Prostate gland (tissue), 2 donors: ENCODE results near the gene SCAMP4. TPM values are rescaled to one million over a fixed set of nuclear protein-coding genes. Genes with fewer than 3 reads are reported as not detected.
A peak's percentile ranks its signal among the peaks of the same experiment; 100 is the strongest.

ENCODE experiments used
- DNase-seq: peaks from one replicate; pipeline ENCODE4 v3.0.0-alpha.2; 2019; ENCODE audit warnings: low spot score
- H3K27ac ChIP-seq, 2 donors: fragments of 200-600 bp; sonication (generic); 2 replicates each; pipeline ENCODE4 v1.5.1; 2017 to 2019
- H3K27me3 ChIP-seq: fragments of 200-600 bp; sonication (generic); replicated peaks from 2 replicates; pipeline ENCODE4 v1.5.1; 2019; ENCODE audit not compliant: insufficient read depth
- H3K36me3 ChIP-seq, 2 donors: fragments of 200-600 bp; sonication (generic); 1 replicate in 1 of 2; 2 replicates in 1 of 2; pipeline versions ENCODE4 v1.5.1 to v1.8.1; 2017 to 2019
- H3K4me1 ChIP-seq: fragments of 200-600 bp; sonication (generic); replicated peaks from 2 replicates; pipeline ENCODE4 v1.5.1; 2019
- H3K4me3 ChIP-seq, 2 donors: fragments of 200-600 bp; sonication (generic); 2 replicates each; pipeline ENCODE4 v1.5.1; 2017 to 2019
- H3K9me3 ChIP-seq: fragments of 200-600 bp; sonication (generic); 2 replicates; pipeline ENCODE4 v1.5.1; 2017
- POLR2A ChIP-seq: fragments of 450-650 bp; IDR thresholded peaks from one replicate; pipeline ENCODE4 v1.6.1; 2016; ENCODE audit warnings: antibody characterized with exemption, mild to moderate bottlenecking
- POLR2AphosphoS5 ChIP-seq: sonication (generic); formaldehyde crosslinking; IDR thresholded peaks from one replicate; pipeline ENCODE4 v1.6.1; 2017; ENCODE audit warnings: antibody characterized with exemption
- WGBS: methylation state at CpG from one replicate; pipeline ENCODE4 v1.1.5; 2018; 5-methylcytosine and 5-hydroxymethylcytosine counted together
- intact Hi-C: fragments of 100-400 bp; cut with DNase I; formaldehyde crosslinking; loops from one replicate; pipeline ENCODE4 v1.14.2; 2022
- total RNA-seq, 2 donors: library from RNA; depleted of rRNA; stranded (reverse); fragments of >200 nt; gene quantifications; one replicate each; pipeline ENCODE4 v1.1.0, GENCODE V29; 2016
- TF ChIP-seq, protein P1 (sequence below), 4 experiments: fragments of 200-600 bp in 2 of 4; fragments of 450-650 bp in 2 of 4; sonication (generic) in 2 of 4; IDR thresholded peaks; 1 replicate in 3 of 4; 2 replicates in 1 of 4; pipeline ENCODE4 v1.5.1; 2016 to 2019; ENCODE audit warnings: antibody characterized with exemption in 4 of 4, mild to moderate bottlenecking in 2 of 4, moderate library complexity in 2 of 4

Gene SCAMP4
- total RNA-seq, 2 donors from 2014 or later, result 161 to 248 TPM

- Histone ChIP-seq H3K36me3 (peaks cover 0 to 6% of the 10 kb centered on the region in 2 donors), H3K9me3 (no peaks in the 10 kb centered on the region), H3K27ac (no peak overlapping the region), H3K4me1 (no peaks in the 10 kb centered on the region), H3K27me3 (no peaks in the 10 kb centered on the region), H3K4me3 (peak overlapping the region; percentile 5 to 13)
- DNase-seq, result peak; percentile 71
- TF ChIP-seq POLR2AphosphoS5 (peak; percentile 70), POLR2A (no peak)
- TF ChIP-seq, protein P1, sequence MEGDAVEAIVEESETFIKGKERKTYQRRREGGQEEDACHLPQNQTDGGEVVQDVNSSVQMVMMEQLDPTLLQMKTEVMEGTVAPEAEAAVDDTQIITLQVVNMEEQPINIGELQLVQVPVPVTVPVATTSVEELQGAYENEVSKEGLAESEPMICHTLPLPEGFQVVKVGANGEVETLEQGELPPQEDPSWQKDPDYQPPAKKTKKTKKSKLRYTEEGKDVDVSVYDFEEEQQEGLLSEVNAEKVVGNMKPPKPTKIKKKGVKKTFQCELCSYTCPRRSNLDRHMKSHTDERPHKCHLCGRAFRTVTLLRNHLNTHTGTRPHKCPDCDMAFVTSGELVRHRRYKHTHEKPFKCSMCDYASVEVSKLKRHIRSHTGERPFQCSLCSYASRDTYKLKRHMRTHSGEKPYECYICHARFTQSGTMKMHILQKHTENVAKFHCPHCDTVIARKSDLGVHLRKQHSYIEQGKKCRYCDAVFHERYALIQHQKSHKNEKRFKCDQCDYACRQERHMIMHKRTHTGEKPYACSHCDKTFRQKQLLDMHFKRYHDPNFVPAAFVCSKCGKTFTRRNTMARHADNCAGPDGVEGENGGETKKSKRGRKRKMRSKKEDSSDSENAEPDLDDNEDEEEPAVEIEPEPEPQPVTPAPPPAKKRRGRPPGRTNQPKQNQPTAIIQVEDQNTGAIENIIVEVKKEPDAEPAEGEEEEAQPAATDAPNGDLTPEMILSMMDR (IDR thresholded peaks at IDR 0.05), result peak; percentile 81 to 95 (median 90)
- WGBS, result 13% methylated on average over 42 of the region's 42 CpGs
- intact Hi-C loops, result loop anchor here (5.0 kb wide), 1 partner anchor 138 kb away; no protein-coding TSS in a partner anchor
Measured at GRCh38 chr19:1929021-1929742, 24.0 kb downstream of the SCAMP4 start.

GRCh38 chr19:1931445-1931844 is 26.2 kb downstream of the SCAMP4 start:
- H3K36me3 ChIP-seq, result no peaks in the 10 kb centered on the region
- intact Hi-C loops, result no loop called here
- H3K27ac ChIP-seq, result no peak overlapping the region
- TF ChIP-seq POLR2A (no peak), POLR2AphosphoS5 (no peak)
- TF ChIP-seq, protein P1 (IDR thresholded peaks at IDR 0.05), result no peak
- H3K4me3 ChIP-seq, result no peak overlapping the region
- no peaks in the 10 kb centered on the region for H3K9me3 ChIP-seq
- no peaks in the 10 kb centered on the region for H3K4me1 ChIP-seq
- H3K27me3 ChIP-seq, result no peaks in the 10 kb centered on the region
- DNase-seq, result no peak
- WGBS, result 89% methylated on average over 1 of the region's 1 CpG

DNA sequence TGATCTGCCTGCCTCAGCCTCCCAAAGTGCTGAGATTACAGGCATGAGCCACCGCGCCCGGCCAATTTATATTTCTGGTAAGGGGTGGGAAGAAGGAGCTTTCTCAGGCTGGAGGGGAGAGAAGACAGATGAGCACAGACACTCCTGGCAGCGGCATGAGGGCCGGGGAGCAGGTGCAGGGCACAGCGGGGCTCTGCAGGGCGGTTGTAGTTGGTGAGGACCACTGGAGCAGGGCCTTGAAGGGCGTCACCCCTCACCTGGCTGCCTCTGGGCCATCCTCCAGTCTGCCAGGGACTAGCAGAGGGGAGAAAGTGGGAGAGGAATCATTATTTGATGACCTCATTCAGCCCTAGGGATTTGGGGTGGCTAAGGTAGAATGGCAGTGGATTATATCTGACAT is 27.2 kb downstream of the SCAMP4 start:
- WGBS, result 89% methylated on average over 8 of the region's 8 CpGs
- TF ChIP-seq, protein P1 (IDR thresholded peaks at IDR 0.05), result no peak
- TF ChIP-seq POLR2A (no peak), POLR2AphosphoS5 (no peak)
- no peak for DNase-seq
- no peaks in the 10 kb centered on the region for H3K27me3 ChIP-seq
- H3K4me1 ChIP-seq, result no peaks in the 10 kb centered on the region
- no peak overlapping the region for H3K4me3 ChIP-seq
- no peaks in the 10 kb centered on the region for H3K9me3 ChIP-seq
- no peak overlapping the region for H3K27ac ChIP-seq
- intact Hi-C loops, result no loop called here
- no peaks in the 10 kb centered on the region for H3K36me3 ChIP-seq

DNA sequence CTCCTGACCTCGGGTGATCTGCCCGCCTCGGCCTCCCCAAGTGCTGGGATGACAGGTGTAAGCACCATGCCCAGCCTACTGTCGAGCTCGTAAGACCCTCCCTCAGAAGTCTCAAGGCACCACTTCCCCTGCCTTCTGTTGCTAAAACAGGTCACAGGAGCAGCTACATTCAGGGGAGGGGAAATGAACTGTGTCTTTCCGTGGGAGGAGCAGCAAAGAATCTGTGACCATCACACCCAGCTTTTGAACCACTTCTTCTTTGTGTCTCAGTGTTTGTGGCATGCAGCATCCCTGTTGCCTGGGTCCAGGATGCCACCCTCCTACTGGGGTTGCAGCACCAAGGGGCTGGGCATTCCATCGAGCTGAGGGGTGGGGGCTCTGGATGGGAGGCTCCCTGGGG is 28.0 kb downstream of the SCAMP4 start:
- 76% methylated on average over 7 of the region's 7 CpGs for WGBS
- Histone ChIP-seq H3K36me3 (no peaks in the 10 kb centered on the region), H3K4me3 (no peak overlapping the region), H3K27ac (no peak overlapping the region), H3K9me3 (no peaks in the 10 kb centered on the region), H3K4me1 (no peaks in the 10 kb centered on the region), H3K27me3 (no peaks in the 10 kb centered on the region)
- no peak for TF ChIP-seq POLR2AphosphoS5
- TF ChIP-seq, protein P1 (IDR thresholded peaks at IDR 0.05), result no peak
- no peak for TF ChIP-seq POLR2A
- intact Hi-C loops, result no loop called here
- DNase-seq, result no peak

- Histone ChIP-seq H3K27ac (no peak overlapping the region), H3K27me3 (no peaks in the 10 kb centered on the region), H3K4me1 (no peaks in the 10 kb centered on the region), H3K36me3 (no peaks in the 10 kb centered on the region), H3K4me3 (no peak overlapping the region), H3K9me3 (no peaks in the 10 kb centered on the region)
- DNase-seq, result no peak
- WGBS, result 92% methylated on average over 8 of the region's 8 CpGs
- TF ChIP-seq, protein P1 (IDR thresholded peaks at IDR 0.05), result no peak
- TF ChIP-seq POLR2A, result no peak
- intact Hi-C loops, result no loop called here
Measured at GRCh38 chr19:1933942-1934341, 28.7 kb downstream of the SCAMP4 start.
